Keratinocyte (primary cell): Measurements from ENCODE around the gene MANF.

ENCODE experiments used
- EZH2 ChIP-seq: IDR thresholded peaks from one replicate; pipeline ENCODE4 v1.6.1; 2012; ENCODE audit warnings: inconsistent platforms, mild to moderate bottlenecking, low read length, moderate library complexity
- TF ChIP-seq, protein P1 (sequence below), 3 experiments: IDR thresholded peaks in 1 of 3; conservative IDR thresholded peaks in 1 of 3; optimal IDR thresholded peaks in 1 of 3; 2 replicates in 2 of 3; 3 replicates in 1 of 3; pipeline versions ENCODE3 to v1.5.1; 2011; ENCODE audit warnings: low read length in 3 of 3, mild to moderate bottlenecking in 3 of 3, moderate library complexity in 2 of 3, control low read depth in 1 of 3, inconsistent platforms in 1 of 3; ENCODE audit not compliant: insufficient read depth in 2 of 3; ENCODE audit errors: extremely low read depth in 1 of 3

DNA sequence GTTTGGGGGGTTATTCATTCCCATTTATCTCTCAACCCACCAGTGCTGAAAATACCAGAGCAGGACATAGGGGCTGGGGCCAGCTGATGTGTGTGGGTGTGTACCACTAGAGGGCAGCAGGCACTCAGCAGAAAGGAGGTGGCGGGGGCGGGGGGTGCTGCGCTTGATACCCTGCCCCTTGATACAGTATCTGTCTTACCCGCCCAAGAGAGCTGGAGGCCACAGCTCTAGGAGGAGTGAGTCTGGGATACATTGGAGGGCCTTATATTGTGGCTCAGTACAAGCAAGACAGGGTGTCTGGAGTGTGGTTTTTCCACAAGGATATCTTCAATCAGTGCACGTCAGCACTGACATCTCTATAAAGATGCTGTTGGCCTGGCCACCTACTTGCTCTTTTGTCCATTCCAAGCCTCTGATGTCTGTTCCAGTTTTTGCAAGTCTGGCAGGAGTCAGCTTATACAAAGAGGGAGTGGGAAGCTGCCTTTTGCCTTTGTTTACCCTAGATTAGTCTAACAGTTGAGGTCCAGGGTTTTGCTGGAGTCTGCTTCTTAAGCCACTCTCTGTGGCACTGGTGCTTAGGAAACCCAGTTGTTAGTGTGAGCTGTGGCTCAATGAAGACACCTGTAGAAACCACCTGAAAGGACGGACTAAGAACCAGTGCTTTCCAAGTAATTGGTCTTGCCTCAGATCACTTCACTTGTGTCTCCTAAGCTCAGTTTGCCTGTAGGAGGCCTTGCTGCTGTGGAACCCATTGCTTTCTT lies 4.5 kb downstream of the MANF start:
- TF ChIP-seq, protein P1, sequence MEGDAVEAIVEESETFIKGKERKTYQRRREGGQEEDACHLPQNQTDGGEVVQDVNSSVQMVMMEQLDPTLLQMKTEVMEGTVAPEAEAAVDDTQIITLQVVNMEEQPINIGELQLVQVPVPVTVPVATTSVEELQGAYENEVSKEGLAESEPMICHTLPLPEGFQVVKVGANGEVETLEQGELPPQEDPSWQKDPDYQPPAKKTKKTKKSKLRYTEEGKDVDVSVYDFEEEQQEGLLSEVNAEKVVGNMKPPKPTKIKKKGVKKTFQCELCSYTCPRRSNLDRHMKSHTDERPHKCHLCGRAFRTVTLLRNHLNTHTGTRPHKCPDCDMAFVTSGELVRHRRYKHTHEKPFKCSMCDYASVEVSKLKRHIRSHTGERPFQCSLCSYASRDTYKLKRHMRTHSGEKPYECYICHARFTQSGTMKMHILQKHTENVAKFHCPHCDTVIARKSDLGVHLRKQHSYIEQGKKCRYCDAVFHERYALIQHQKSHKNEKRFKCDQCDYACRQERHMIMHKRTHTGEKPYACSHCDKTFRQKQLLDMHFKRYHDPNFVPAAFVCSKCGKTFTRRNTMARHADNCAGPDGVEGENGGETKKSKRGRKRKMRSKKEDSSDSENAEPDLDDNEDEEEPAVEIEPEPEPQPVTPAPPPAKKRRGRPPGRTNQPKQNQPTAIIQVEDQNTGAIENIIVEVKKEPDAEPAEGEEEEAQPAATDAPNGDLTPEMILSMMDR (optimal IDR thresholded peaks at IDR 0.05 in 1 of 3, IDR thresholded peaks at IDR 0.05 in 1 of 3, conservative IDR thresholded peaks at IDR 0.05 in 1 of 3; ENCODE audit: extremely low read depth in 1 of 3, insufficient read depth in 2 of 3, low read length in 3 of 3) = peak in 2 of 3 experiments; percentile 82 to 88
- TF ChIP-seq EZH2 = no peak
